HUES6 (cell line): ENCODE measurements around the gene EVL.

Experiments used
- H3K27ac ChIP-seq: 2 replicates; pipeline ENCODE4 v1.7.0; 2013; ENCODE audit warnings: low read depth, mild to moderate bottlenecking, low read length, inconsistent platforms
- H3K27me3 ChIP-seq: 2 replicates; pipeline ENCODE4 v1.6.1; 2013; ENCODE audit warnings: low read length; ENCODE audit not compliant: control insufficient read depth, insufficient read depth
- H3K36me3 ChIP-seq: 2 replicates; pipeline ENCODE4 v1.6.1; 2013; ENCODE audit warnings: low read length; ENCODE audit not compliant: control insufficient read depth, insufficient read depth
- H3K4me1 ChIP-seq: 2 replicates; pipeline ENCODE4 v1.6.1; 2013; ENCODE audit warnings: low read length; ENCODE audit not compliant: control insufficient read depth, insufficient read depth
- H3K4me3 ChIP-seq: 2 replicates; pipeline ENCODE4 v1.5.1; 2013; ENCODE audit warnings: low read depth, low read length
- H3K9ac ChIP-seq: one replicate; pipeline ENCODE4 v1.6.1; 2013; ENCODE audit warnings: mild to moderate bottlenecking, low read length
- H3K9me3 ChIP-seq: 2 replicates; pipeline ENCODE4 v1.6.1; 2013; ENCODE audit warnings: low read depth, low read length; ENCODE audit not compliant: control insufficient read depth, insufficient read depth

Gene EVL

DNA sequence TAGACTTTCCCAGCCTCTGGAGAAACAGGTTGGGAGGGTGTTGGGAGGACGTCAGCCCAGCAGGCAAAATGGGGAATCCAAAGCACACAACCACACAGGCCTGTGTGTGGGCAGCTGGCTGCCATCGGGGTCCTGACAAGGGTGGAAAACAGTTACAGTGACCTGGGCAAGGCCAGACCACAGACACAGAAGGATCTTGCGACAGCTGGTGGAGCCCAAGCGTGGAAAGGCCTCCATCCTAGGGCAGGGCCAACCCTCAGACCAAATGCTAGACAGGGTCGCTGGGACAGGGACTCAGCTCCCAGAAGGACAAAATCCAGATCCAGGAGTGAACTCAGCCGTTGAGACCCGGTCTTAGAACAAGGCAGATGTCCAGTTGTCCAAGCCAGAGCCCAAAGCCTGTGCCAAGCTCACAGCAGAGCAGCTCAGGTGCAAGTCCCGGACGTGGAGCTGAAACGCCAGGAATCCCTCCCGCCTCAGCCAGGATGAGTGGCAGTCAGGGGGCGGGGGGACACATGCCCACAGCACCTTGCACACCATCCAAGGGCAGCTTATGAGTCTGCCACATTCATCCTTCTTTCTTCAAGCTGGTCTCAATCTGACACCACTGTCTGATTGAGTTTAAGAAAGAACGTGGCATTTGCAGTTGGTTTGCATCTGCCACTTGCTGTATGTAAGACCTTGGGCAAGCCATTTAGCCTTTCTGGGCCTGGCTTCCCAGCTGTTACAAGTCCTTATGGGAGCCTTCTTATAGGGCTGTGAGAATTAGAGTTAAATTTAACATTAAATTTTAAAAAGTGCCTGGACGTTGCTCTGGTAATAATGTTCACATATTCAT is 56.6 kb downstream of the EVL start:
- H3K36me3 ChIP-seq: peaks cover 19% of the 10 kb centered on the region
- H3K27ac ChIP-seq: no peak overlapping the region
- H3K27me3 ChIP-seq: no peaks in the 10 kb centered on the region
- H3K4me1 ChIP-seq: no peaks in the 10 kb centered on the region
- H3K9me3 ChIP-seq: no peaks in the 10 kb centered on the region
- H3K4me3 ChIP-seq: no peak overlapping the region
- no peak overlapping the region for H3K9ac ChIP-seq

DNA sequence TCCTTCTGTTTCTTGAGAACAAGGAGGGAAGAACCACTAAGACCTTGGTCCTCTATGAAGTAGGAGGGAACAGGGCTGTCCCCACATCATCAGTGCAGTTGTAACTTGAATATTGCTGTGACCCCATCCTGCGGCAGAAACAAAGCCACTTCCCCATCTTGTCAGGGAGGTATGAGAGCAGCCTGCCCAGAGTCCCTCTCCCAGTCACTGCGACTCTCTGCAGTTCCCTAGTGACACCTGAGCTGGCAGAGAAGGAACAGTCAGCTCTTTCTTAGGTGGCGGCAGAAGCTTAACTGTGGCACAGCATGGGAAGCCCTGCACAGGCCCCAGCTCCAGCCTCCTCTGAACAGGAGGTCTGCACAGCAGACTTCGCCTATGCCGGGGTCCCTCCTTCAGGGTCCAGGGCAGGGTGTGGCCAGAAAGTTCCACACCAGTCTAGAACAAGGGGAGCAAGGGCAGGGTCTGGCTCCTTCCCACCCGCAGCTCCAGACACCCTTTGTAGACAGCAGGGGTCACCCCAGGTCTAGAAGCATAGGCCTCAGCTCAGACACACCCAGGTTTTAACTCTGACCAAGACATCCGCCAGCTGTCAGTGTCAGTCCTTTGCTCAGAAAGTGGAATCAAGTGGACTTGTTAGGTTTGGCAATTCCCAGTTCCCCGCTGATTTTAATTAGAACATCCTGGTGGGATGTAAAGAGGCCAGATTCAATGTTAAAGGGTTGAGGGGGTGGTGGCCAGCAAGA is 57.4 kb downstream of the EVL start:
- Histone ChIP-seq H3K9me3 (no peaks in the 10 kb centered on the region), H3K36me3 (peaks cover 24% of the 10 kb centered on the region), H3K27ac (no peak overlapping the region), H3K9ac (no peak overlapping the region), H3K27me3 (no peaks in the 10 kb centered on the region), H3K4me1 (no peaks in the 10 kb centered on the region), H3K4me3 (no peak overlapping the region)

DNA sequence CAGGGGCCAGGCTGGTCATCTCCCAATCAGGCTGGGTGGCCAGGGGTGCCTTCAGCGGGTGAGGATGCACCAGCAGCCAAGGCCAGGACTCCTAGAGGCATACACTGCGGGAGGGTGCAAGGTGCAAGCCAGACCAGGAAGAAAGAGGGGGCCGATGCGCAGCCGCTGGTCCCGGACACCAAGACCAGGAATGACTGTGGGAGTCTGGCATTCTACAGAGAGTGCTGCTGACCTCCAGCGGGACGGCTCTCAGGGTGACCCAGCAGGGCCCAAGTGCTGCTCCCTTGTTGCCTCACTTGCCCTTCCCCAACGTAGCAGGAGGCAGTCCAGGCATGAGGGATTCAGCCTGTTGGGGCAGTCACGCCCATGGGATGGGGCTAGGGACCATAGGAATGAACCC is 58.4 kb downstream of the EVL start:
- peaks cover 26% of the 10 kb centered on the region for H3K36me3 ChIP-seq
- no peak overlapping the region for H3K27ac ChIP-seq
- H3K4me3 ChIP-seq: no peak overlapping the region
- H3K9ac ChIP-seq: no peak overlapping the region
- no peaks in the 10 kb centered on the region for H3K27me3 ChIP-seq
- no peaks in the 10 kb centered on the region for H3K4me1 ChIP-seq
- H3K9me3 ChIP-seq: no peaks in the 10 kb centered on the region

DNA sequence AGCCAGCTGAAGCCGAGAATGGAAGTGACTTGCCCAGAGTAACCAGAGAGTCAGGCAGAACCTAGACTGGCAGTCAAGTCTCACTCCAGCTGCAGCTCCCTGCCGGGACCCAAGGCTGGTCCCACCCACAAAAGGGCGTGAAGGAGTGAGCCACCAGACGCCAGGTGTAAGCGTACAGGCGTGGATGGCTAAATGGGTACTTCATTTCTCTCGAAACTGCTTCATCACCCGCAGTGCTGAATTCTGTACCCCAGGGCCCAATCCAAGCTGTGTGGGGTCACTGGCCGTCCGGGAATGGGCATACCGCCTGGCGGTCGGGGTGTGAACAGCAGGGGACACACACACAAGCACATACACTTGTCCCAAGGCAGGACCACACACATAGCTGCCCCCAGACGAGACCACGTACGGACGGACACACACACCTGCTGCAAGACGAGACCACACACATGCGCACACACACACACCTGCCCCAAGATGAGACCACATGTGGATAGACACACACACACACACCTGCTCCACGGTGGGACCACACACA is 59.4 kb downstream of the EVL start:
- Histone ChIP-seq H3K36me3 (peaks cover 26% of the 10 kb centered on the region), H3K27me3 (no peaks in the 10 kb centered on the region), H3K4me1 (no peaks in the 10 kb centered on the region), H3K9ac (no peak overlapping the region), H3K4me3 (no peak overlapping the region), H3K9me3 (no peaks in the 10 kb centered on the region), H3K27ac (no peak overlapping the region)

GRCh38 chr14:100126401-100126800 is 61.2 kb downstream of the EVL start:
- H3K36me3 ChIP-seq: peaks cover 26% of the 10 kb centered on the region
- H3K4me1 ChIP-seq: peaks cover 9% of the 10 kb centered on the region; the same call in 1 of the 2 replicates
- H3K4me3 ChIP-seq: no peak overlapping the region
- H3K27me3 ChIP-seq: no peaks in the 10 kb centered on the region
- no peak overlapping the region for H3K27ac ChIP-seq
- no peak overlapping the region for H3K9ac ChIP-seq
- no peaks in the 10 kb centered on the region for H3K9me3 ChIP-seq

DNA sequence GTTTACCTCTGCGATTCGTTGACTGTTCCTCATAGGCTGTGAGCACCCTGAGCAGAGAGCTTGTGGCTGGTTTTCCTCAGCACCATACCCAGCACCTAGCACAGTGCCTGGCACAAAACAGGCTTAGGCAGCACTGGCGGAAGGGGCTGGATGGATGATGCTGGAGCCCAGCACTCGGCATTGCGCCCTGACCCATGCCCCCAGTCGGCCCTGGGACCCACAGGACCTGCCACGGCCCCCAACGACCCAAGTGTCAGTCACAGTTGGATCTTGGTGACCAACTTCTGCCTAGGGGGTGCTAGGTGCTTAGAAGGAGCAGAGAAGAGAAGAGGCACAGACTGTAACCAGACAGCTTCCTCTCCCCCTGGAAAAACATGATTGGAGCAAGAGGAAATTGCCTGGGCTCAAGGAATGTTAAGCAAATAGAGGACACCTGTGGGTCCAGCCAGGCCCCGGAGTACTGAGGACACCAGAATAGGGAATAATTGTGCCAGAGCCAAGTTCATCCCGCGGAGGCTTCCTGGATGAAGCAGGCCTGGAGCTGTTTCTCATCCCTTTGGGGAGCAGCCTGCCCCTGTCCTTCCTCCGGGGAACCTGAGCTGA is 62.7 kb downstream of the EVL start:
- no peaks in the 10 kb centered on the region for H3K27me3 ChIP-seq
- no peak overlapping the region for H3K4me3 ChIP-seq
- H3K4me1 ChIP-seq: peaks cover 21% of the 10 kb centered on the region; the same call in 1 of the 2 replicates
- H3K9me3 ChIP-seq: no peaks in the 10 kb centered on the region
- H3K36me3 ChIP-seq: peaks cover 32% of the 10 kb centered on the region
- no peak overlapping the region for H3K9ac ChIP-seq
- H3K27ac ChIP-seq: no peak overlapping the region

DNA sequence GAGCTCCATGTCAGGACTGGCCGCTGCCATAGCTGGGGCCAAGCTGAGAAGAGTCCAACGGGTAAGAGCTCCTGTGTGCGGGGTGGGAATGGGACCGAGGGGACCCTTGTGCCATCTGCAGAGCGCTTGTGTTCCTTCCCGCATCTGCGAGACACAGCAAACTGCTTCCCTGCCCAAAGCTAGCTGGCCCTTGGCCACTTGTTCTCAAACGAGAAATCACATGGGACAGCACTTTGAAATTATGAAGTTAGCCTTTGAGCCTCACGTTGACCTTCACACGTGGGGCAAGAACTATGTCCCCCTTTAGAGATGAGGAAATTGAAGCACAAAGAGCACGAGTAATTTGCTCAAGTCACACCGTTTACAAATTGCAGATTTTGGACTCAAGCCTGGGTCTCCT is 63.5 kb downstream of the EVL start:
- no peak overlapping the region for H3K27ac ChIP-seq
- H3K4me1 ChIP-seq: peaks cover 21% of the 10 kb centered on the region; the same call in 1 of the 2 replicates
- no peak overlapping the region for H3K4me3 ChIP-seq
- no peaks in the 10 kb centered on the region for H3K9me3 ChIP-seq
- no peaks in the 10 kb centered on the region for H3K27me3 ChIP-seq
- peaks cover 30% of the 10 kb centered on the region for H3K36me3 ChIP-seq
- no peak overlapping the region for H3K9ac ChIP-seq

GRCh38 chr14:100129161-100129589 is 64.0 kb downstream of the EVL start:
- peaks cover 21% of the 10 kb centered on the region; the same call in 1 of the 2 replicates for H3K4me1 ChIP-seq
- no peak overlapping the region for H3K4me3 ChIP-seq
- H3K9ac ChIP-seq: no peak overlapping the region
- no peaks in the 10 kb centered on the region for H3K9me3 ChIP-seq
- H3K27me3 ChIP-seq: no peaks in the 10 kb centered on the region
- H3K36me3 ChIP-seq: peaks cover 27% of the 10 kb centered on the region
- H3K27ac ChIP-seq: no peak overlapping the region

GRCh38 chr14:100130521-100130920 is 65.3 kb downstream of the EVL start:
- Histone ChIP-seq H3K9ac (no peak overlapping the region), H3K27me3 (no peaks in the 10 kb centered on the region), H3K36me3 (peaks cover 24% of the 10 kb centered on the region), H3K4me1 (peaks cover 21% of the 10 kb centered on the region; the same call in 1 of the 2 replicates), H3K9me3 (no peaks in the 10 kb centered on the region), H3K4me3 (no peak overlapping the region), H3K27ac (no peak overlapping the region)

GRCh38 chr14:100131181-100131580 is 66.0 kb downstream of the EVL start:
- Histone ChIP-seq H3K9ac (no peak overlapping the region), H3K9me3 (no peaks in the 10 kb centered on the region), H3K36me3 (peaks cover 23% of the 10 kb centered on the region), H3K4me1 (peaks cover 21% of the 10 kb centered on the region; the same call in 1 of the 2 replicates), H3K27me3 (no peaks in the 10 kb centered on the region), H3K4me3 (no peak overlapping the region), H3K27ac (no peak overlapping the region)
